NOMO-1 treated with DMSO at 0.1 percent for 48 hours (cell line): ENCODE results near the gene IKBIP.
"Not testable (repeated sequence)": the region's sequence is repeated elsewhere in the genome, so short reads cannot be mapped to it uniquely, and the experiment has no call there.

ENCODE experiments used
- DNase-seq: peaks from one replicate; lab custom pipeline; 2025; ENCODE audit not compliant: unreplicated experiment; lab: John Stamatoyannopoulos, UW

IKBIP gene

GRCh38 chr12:98644712-98645571, at the start of gene IKBIP, which contains the start of gene APAF1:
Gene IKBIP (minus strand): TSS chr12:98644788. CDS start chr12:98644701, 87 bp downstream.
Gene APAF1 (plus strand): TSS chr12:98645290. CDS start chr12:98648360, 3,070 bp downstream.
- peak; percentile 88 for DNase-seq

GRCh38 chr12:98691351-98691750, 46.8 kb upstream of the IKBIP start:
- DNase-seq: no peak

- no peak for DNase-seq
These were observed 42.0 kb upstream of the IKBIP start for GRCh38 chr12:98686603-98687002.

- no peak for DNase-seq
These were observed 39.6 kb upstream of the IKBIP start for GRCh38 chr12:98684199-98684598.

GRCh38 chr12:98679611-98680005, 35.0 kb upstream of the IKBIP start:
- DNase-seq: no peak

- no peak for DNase-seq
These were observed 34.5 kb upstream of the IKBIP start for GRCh38 chr12:98678946-98679610.

GRCh38 chr12:98678236-98678945, 33.8 kb upstream of the IKBIP start:
- no peak for DNase-seq

GRCh38 chr12:98674841-98675240, 30.3 kb upstream of the IKBIP start:
- DNase-seq: no peak

GRCh38 chr12:98671459-98671858, 26.9 kb upstream of the IKBIP start:
- DNase-seq: no peak

- DNase-seq: no peak
These were observed 25.2 kb upstream of the IKBIP start for GRCh38 chr12:98669751-98670150.

- no peak for DNase-seq
These were observed 15.9 kb upstream of the IKBIP start for GRCh38 chr12:98660521-98660920.

GRCh38 chr12:98656289-98657101, 11.9 kb upstream of the IKBIP start:
- no peak for DNase-seq

- peak; percentile 71 for DNase-seq
These were observed 9.4 kb upstream of the IKBIP start for GRCh38 chr12:98653866-98654493.

GRCh38 chr12:98651328-98651727, 6.7 kb upstream of the IKBIP start:
- no peak for DNase-seq

- DNase-seq: no peak
These were observed 1.9 kb upstream of the IKBIP start for GRCh38 chr12:98646294-98647090.

GRCh38 chr12:98645572-98646067, 1.0 kb upstream of the IKBIP start:
- DNase-seq: peak; percentile 47

GRCh38 chr12:98644433-98644711, 216 bp downstream of the IKBIP start:
- no peak for DNase-seq

GRCh38 chr12:98642801-98643200, 1.8 kb downstream of the IKBIP start:
- not testable (repeated sequence) for DNase-seq

- DNase-seq: no peak
These were observed 5.1 kb downstream of the IKBIP start for GRCh38 chr12:98639491-98639890.

GRCh38 chr12:98638009-98638408, 6.6 kb downstream of the IKBIP start:
- no peak for DNase-seq
